ENCODE results near the gene RBM45. TPM values are rescaled to one million over a fixed set of nuclear protein-coding genes. Genes with fewer than 3 reads are reported as not detected.
"Not testable (repeated sequence)": the region's sequence is repeated elsewhere in the genome, so short reads cannot be mapped to it uniquely, and the experiment has no call there.

RBM45 gene
- total RNA-seq, 1 experiment from 2014 or later = 18.2 TPM

DNA sequence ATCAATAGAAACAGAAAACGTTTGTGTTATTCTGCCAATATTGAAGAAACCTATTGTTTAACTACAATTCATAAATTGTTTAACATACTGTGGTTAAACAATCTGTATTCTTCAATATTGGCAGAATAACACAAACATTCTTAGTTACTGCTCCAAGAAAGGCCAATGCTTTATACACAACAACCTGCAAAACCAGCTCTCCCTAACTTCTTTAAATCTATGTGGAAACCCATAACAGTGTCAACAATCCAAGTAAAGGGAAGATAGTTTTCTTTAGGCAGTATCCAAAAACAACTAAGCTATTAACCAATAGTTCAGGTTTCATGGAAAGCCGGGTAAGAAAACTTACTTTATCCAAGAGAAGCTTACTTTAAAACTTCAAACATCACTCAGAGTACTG lies 6.2 kb upstream of the RBM45 start:
- DNase-seq (ENCODE audit: low spot score) = no peak

DNA sequence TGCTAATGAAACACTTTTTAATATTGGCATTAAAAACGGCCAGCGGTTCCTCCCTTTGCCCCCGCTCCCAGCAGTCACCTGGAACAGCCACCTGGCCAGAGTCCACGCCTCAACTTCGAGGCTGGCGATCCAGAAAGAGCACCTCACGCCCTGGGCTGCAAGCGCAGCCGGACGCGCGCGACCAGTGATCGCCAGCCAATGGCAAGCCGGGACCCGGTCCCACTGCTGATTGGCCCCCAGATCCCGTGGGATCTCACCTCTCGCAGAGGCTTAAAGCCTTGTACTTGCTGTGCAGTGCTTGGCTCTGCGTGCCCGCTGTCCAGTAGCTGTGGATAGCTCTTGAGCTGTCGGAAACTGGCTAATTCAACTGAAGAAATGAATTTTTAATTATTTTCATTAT lies 4.1 kb upstream of the RBM45 start:
- no peak for DNase-seq (ENCODE audit: low spot score)

- peak; percentile 57 for DNase-seq (ENCODE audit: low spot score)
Measured at GRCh38 chr2:178109813-178110212, 2.4 kb upstream of the RBM45 start.

DNA sequence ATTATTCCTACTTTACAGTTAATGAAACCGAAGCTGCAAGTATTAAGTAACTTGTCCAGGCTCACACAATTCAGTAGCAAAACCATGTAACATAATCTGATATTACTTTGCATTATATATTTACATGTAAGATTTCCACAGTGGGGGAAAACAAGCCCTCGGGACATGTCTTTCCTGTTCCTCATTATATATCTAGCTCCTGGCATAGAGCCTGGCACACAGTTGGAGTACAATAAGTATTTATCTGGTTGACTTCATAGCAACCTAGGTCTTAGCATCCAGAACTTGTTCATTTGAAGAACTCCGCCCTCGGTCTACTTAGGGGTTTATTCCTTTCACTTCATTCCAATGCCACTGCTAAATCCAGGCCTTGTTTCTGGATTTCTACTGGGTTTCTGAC lies 1.6 kb upstream of the RBM45 start:
- no peak for DNase-seq (ENCODE audit: low spot score)

DNA sequence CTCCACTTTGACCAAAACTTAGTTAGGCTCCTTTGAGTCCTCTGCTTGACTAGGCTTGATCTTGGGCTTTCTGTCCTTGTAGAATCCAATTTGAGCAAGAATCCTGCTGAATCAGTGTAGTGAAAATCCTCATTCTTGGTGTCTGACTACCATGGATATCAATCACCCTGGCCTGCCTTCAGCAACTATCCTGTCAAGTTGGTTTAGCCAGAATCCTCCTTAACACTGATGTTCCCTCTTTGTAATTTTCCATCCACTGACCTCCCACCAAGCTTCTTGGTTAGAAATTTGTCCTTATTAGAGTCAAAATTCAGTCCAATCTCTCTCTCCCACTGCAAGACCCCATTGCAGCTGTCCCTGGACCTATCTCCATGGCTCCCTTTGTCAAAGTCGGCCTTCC lies 494 bp upstream of the RBM45 start:
- no peak for DNase-seq (ENCODE audit: low spot score)

DNA sequence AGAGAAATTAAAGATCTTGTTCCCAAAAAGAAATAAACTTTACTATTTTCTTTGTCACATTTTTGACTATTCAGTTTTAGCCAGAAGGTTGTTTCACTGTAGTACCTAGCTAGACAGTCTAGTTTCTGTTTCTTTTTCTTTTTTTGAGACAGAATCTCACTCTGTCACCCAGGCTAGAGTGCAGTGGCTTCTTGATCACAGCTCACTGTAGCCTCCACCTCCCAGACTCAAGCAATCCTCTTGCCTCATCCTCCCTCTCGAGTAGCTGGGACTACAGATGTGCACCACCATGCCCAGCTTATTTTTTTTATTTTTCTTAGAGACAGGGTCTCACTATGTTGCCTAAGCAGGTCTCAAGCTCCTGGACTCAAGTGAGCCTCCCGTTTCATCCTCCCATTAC lies 2.2 kb downstream of the RBM45 start:
- DNase-seq (ENCODE audit: low spot score) = no peak

- DNase-seq (ENCODE audit: low spot score) = no peak
Measured at GRCh38 chr2:178115271-178115670, 3.0 kb downstream of the RBM45 start.

- DNase-seq (ENCODE audit: low spot score) = no peak
Measured at GRCh38 chr2:178117725-178118124, 5.5 kb downstream of the RBM45 start.

DNA sequence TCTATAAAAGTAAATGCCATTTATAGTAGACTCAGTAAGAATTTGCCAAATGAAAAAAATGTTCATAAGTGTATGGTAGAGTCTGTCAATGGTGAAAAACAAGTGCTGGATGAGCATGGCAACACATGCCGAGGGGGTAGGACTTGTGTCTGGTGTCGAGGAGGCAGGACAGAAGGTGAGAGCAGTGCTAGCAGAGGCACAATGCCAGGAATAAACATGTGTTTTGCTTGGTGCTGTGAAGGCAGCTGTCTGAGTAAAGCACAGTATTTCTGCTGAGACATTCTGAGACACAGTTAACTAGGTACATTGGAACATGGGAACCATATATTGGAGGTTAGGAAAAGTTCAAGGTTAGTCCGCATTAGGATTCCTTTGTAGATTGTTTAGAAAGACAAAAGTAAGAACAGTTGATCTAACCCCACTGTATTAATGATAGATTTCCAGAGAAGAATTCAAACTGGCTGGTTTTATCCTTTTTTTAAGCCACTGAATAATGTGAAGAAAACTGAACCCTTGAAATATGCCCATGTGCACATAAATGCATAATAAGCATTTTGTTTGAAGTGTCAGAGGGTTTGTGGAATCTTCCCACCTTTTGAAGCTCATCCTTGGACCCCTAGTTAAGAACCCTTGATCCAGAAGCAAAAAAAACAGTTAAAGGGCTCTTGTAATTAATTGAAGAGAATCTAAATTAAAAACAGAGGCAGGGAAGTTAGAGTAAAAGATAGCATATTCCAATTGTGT lies 7.1 kb downstream of the RBM45 start:
- no peak for DNase-seq (ENCODE audit: low spot score)

- no peak for DNase-seq (ENCODE audit: low spot score)
Measured at GRCh38 chr2:178123163-178123562, 10.9 kb downstream of the RBM45 start.

- DNase-seq (ENCODE audit: low spot score) = no peak
Measured at GRCh38 chr2:178125125-178125524, 12.9 kb downstream of the RBM45 start.

DNA sequence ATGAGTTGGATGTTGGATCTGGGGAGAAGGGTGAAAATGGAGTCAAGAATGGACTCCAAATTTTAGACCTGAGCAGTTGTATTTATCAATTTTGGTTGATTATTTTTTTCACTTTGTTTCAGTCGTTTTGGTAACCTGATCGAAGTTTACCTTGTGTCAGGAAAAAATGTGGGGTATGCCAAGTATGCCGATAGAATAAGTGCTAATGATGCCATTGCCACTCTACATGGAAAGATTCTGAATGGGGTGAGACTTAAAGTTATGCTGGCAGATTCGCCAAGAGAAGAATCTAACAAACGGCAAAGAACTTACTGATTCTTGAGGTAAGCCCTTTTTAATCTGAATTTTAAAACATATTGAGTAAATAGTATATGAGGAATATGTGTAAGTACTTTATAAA lies 13.6 kb downstream of the RBM45 start:
- DNase-seq (ENCODE audit: low spot score) = no peak

DNA sequence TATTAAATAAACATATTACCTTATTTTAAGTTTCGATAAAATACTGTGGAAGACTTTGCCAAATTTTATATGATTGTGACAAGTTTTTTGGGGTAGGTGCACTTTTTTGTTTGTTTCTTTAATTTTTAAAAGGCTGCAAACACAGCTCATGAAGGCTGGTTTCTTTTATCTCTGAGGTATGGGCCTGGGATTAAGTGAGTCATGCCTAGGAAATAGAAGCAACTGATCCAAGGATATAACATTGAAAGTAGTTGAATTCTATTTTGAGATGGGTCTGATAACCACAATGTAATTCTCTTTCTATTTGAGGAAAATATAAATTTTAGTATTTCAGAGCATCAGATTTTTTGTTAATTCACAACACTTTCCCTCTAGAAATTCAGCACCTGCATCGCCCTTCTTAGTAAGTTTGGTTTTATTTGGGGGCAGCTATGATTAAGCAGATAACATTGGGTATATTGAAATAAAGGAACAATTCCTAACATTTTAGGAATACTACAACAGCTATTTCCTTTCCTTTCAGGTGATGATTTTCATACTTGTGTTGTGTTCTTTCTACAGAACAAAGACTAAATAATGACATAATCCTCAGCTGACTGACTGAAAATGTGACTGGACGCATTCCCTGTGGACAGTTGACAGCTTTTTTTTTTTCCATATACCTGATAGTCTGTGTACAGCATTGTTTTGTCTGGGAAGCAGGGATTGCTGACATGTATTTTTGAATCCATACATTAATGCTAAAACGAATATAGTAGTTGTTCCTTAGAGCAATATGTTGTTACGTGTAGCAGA lies 16.8 kb downstream of the RBM45 start:
- no peak for DNase-seq (ENCODE audit: low spot score)

GRCh38 chr2:178136321-178137025 lies 24.2 kb downstream of the RBM45 start:
- DNase-seq (ENCODE audit: low spot score) = no peak

GRCh38 chr2:178142274-178143065 lies 30.2 kb downstream of the RBM45 start:
- DNase-seq (ENCODE audit: low spot score) = no peak

DNA sequence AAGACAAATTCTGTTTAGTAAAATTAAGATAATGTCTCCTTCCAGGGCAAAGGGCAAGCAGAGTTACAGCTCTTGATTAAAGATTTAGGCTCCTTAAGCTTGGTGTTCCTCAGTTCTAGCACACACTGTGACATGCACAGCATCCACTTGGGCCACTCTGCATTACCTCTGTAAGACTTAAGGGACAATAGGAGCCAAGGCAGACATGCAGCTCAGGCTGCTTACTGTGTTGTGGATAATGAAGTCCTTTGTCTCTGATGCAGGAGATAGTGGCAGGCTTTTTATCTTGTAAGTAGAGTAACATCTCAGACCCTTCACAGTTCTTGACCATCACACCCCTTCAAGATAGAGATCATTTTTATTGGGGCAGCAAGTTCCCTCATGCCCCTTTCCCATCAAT lies 31.2 kb downstream of the RBM45 start:
- no peak for DNase-seq (ENCODE audit: low spot score)

- DNase-seq (ENCODE audit: low spot score) = no peak
Measured at GRCh38 chr2:178152033-178152432, 39.8 kb downstream of the RBM45 start.

DNA sequence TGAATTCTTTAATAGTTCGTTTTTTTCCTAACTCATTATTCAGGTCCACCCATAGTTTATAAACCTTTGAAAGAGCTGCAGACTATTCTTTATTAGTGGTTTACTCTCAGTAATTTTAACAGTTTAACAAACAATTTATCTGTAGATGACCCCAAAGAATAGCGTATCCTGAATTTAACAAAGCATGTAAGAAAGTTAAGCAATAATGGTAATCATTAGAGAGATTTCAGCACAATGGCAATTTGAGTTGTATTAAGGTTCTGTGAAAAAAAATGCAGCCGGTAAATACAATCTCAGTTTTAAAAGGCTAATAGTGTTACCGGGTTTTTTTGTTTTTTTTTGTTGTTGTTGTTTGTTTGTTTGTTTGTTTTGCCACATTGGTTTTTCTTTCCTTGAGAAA lies 40.3 kb downstream of the RBM45 start:
- DNase-seq (ENCODE audit: low spot score) = no peak

DNA sequence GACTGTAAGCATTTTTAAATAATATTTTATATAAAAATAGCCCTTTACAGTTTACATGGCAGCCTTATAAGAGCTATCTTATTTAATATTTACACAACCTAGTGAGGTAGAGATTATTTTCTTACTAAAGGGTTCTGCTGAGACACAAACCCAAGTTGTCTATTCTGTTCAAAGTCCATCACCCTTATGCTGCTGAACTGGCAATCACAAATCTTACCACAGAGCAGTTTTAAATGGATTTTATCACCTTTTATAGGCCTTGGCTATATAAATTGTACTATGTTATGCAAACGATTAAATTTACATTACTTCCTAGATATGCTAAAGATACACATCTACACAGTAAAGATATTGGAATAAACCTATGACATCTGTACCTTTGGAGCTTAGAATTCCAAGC lies 40.7 kb downstream of the RBM45 start:
- DNase-seq (ENCODE audit: low spot score) = no peak

DNA sequence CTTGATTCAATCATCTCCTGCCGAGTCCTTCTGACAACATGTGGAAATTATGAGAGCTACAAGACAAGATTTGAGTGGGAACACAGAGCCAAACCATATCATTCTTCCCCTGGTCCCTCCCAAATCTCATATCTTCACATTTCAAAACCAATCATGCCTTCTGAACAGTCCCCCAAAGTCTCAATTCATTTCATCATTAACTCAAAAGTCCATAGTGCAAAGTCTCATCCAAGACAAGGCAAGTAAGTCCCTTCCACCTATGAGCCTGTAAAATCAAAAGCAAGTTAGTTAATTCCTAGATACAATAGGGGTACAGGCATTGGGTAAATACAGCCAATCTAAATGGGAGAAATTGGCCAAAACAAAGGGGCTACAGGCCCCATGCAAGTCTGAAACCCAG lies 41.6 kb downstream of the RBM45 start:
- not testable (repeated sequence) for DNase-seq (ENCODE audit: low spot score)

DNA sequence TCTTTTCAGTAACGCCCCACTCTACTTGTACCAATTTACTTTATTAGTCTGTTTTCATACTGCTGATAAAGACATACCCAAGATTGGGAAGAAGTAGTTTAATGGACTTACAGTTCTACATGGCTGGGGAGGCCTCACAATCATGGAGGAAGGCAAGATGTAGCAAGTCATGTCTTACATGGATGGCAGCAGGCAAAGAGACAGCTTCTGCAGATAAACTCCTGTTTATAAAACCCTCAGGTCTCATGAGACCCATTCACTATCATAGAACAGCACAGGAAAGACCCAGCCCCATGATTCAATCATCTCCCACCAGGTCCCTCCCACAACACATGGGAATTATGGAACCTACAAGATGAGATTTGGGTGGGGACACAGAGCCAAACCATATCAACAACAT lies 43.3 kb downstream of the RBM45 start:
- no peak for DNase-seq (ENCODE audit: low spot score)

GRCh38 chr2:178157574-178157973 lies 45.3 kb downstream of the RBM45 start:
- DNase-seq (ENCODE audit: low spot score) = no peak

Measured in A172 (cell line).